NCI-H1694 treated with DMSO at 0.1 percent for 48 hours (cell line): ENCODE data around the gene TERT.
"Not testable (repeated sequence)": the region's sequence is repeated elsewhere in the genome, so short reads cannot be mapped to it uniquely, and the experiment has no call there.

Experiments used
- DNase-seq: peaks from one replicate; lab custom pipeline; 2025; lab: John Stamatoyannopoulos, UW

The TERT gene

DNA sequence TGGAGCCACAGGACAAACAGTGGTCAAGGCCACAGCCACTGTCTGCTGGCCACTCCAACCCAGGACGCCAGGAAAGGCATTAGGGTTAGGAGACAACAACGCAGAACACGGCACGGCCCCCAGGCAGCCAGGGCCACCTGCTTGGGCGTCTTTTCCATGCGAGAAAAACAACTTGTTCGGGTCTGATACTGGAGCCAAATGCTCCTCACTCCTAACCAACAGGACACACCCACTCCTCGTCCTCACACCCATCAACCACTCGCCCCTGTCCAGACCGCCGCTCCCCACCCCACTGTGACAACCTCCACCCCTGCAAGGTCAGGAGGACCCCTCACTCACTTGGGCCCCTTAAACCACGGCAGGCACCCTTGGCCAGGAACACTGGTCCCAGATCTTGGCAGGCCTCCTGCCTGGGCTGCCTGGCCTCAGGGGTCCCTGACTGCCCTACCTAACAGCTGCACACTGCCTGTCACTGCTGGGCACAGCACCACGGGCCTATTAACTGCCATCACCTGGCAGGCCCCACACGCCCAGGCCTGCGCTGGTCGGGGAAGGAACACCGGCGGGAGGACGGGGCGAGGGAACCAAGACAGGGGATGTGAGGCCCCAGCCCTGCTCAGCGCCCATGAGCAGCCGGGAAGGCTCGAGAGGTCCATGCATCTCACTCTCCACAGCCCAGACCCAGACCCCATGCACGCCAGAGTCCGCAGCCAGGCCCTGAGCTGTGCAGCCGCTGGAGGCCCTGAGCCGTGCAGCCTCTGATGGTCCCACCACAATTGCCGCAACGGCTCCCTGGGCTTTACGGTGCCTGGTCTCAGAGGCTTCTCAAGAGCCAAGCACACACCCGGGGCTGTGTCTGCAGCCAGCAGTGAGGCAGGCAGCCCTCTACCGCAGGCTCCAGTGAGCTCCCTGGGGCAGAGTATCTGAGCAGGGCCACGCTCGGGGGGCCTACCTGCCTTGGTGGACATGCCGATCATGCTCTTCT lies 36.3 kb upstream of the TERT start:
- DNase-seq = no peak

GRCh38 chr5:1330146-1330846 lies 35.4 kb upstream of the TERT start:
- no peak for DNase-seq

DNA sequence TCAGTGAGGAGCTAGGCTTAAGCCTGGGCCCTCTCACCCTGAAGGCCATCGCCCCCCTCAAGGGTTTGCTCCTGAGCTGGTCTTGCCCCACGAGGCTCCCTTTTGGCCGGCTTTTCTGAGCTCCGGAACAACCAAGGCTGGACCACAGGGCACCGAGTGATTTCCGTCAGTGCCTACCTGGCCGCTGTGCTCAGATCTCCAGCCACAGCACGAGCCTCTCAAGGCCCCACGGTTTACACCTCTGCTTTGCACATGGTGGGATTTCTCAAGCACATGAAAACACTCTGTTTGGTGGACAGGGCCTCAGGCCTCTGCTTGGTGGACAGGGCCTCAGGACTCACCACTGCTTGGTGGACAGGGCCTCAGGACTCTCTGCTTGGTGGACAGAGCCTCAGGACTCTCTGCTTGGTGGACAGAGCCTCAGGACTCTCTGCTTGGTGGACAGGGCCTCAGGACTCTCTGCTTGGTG lies 34.3 kb upstream of the TERT start:
- DNase-seq = no peak

- not testable (repeated sequence) for DNase-seq
Measured at GRCh38 chr5:1328237-1329110, 33.6 kb upstream of the TERT start.

- not testable (repeated sequence) for DNase-seq
Measured at GRCh38 chr5:1326901-1327756, 32.3 kb upstream of the TERT start.

DNA sequence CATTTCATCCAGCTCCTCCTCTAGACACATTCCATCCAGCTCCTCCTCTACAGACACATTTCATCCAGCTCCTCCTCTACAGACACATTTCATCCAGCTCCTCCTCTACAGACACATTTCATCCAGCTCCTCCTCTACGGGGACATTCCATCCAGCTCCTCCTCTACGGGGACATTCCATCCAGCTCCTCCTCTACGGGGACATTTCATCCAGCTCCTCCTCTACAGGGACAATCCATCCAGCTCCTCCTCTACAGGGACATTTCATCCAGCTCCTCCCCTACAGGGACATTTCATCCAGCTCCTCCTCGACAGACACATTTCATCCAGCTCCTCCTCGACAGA lies 31.6 kb upstream of the TERT start:
- DNase-seq = not testable (repeated sequence)

- DNase-seq = no peak
Measured at GRCh38 chr5:1325870-1326531, 31.1 kb upstream of the TERT start.

GRCh38 chr5:1325191-1325741 lies 30.4 kb upstream of the TERT start:
- no peak for DNase-seq

DNA sequence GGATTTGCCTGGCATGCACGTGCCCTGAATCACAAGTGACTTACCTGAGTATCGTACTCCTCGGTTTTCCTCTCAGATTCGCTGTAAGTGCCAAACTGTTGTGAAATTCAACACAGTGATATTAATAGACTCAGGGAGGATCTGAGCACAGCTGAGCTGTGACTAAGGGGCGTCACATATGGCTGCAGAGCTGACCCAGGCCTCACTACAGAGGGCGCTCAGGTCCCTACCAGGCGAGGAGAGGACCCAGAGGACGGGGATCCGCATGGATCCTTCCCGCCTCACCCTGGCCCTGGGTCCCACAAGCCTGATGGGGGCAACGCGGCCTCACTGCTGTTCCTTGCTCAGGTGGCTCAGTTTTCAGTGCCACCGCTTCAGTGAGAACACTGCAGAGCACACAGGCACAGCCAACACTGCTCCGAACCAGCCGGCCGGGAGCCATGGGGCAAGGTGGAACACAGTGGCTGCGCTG lies 29.9 kb upstream of the TERT start:
- no peak for DNase-seq

DNA sequence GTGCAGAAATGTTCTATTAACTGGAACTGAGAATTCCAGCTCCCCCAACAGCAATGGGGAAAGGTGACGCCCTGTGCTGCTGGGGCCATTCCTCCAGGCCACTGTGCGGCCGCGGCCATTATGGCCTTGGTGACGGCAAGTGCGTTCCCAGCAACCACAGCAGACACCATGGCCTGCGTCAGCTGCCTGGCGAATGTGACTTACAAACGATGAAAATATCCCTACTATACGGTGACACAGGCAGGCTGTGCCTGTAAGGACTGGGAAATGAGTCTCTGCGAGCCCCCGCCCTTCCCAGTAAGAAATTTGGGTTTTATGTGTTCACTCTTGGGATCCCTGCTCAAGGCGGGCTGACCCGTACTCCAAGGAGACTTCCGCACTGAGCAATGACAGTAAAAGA lies 29.4 kb upstream of the TERT start:
- DNase-seq = no peak

GRCh38 chr5:1323803-1324173 lies 28.9 kb upstream of the TERT start:
- DNase-seq = no peak

DNA sequence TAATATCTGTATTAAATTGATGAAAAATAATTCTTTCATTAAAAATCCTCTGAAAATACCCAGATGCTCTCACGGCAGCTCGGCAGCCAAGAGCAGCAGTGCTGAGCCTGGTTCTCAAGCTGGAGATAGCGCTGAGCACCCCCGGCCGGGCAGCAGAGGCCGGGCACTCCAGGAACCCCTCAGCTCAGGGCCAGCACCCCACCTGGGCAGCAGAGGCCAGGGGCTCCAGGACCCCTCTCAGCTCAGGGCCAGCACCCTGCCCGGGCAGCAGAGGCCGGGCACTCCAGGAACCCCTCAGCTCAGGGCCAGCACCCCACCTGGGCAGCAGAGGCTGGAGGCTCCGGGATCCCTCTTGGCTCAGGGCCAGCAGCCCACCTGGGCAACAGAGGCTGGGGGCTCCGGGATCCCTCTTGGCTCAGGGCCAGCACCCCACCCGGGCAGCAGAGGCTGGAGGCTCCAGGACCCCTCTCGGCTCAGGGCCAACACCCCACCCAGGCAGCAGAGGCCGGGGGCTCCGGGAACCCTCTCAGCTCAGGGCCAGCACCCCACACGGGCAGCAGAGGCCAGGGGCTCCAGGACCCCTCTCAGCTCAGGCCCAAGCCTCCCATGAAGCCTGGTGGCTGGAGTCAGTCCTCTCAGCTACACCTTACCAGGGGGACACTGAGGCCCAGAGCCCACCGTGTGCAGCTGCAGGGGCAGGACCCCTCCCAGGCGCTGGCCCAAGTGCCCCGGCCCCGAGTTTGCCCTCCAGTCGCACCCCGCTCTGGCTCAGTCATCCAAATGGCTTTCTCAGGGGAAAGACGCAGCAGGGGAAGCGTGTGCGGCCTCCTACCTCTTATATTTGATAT lies 28.3 kb upstream of the TERT start:
- no peak for DNase-seq

GRCh38 chr5:1322036-1322900 lies 27.4 kb upstream of the TERT start:
- no peak for DNase-seq

DNA sequence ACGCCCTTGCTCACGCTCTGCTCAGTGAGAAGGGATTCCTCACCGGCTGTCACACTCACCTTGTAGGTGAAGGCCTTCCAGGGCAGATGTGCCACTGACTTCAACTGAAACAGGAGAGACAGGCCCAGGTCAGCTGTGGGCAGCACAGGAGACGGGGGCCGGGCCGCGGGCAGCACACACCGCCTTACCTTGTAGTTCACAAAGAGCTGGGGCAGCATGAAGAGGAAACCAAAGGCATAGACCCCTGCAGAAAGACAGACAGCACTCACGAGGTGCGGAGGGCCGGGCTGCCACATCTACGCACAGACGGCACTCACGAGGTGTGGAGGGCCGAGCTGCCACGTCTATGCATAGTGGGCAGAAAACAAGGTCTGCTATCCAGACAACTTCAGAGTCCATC lies 26.7 kb upstream of the TERT start:
- no peak for DNase-seq

DNA sequence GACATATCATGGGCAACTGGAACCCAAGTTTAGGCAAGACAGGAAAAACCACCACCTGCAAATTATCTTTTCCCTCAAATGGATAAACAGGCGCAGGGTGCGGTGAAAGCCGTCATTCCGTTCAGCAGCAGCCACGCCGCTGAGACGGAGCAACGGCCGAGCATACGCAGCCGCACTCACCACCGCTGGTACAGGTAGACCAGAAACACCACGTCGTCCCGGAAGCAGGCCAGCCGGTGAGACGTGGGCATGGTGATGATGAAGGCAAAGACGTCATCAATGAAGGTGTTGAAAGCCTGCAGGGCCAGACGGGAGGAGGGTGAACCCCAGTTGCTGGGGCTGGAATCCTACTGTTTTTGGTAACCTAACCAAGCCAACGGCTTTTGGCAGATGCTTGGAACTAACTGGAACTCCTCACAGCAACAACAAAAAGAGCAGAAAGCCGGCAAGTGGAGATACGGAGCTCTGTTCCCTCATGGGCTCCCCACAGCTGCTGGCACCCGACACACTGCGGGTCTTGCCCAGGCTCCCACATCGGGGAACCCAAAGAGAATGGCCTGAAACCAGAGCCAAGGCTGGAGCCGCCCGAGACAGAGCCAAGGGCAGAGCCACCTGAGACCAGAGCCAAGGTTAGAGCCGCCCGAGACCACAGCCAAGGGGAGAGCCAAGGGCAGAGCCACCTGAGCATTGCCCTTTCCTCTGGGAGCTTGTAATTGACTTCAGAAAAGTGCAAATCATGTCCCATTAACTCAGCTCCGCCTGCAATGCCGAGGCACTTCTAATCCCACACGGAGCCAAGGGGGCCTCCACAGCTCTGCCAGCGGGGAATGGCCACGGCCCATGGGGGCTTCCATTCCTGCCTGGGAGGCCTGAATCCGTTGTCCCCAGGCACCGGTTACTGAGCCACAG lies 25.8 kb upstream of the TERT start:
- no peak for DNase-seq

DNA sequence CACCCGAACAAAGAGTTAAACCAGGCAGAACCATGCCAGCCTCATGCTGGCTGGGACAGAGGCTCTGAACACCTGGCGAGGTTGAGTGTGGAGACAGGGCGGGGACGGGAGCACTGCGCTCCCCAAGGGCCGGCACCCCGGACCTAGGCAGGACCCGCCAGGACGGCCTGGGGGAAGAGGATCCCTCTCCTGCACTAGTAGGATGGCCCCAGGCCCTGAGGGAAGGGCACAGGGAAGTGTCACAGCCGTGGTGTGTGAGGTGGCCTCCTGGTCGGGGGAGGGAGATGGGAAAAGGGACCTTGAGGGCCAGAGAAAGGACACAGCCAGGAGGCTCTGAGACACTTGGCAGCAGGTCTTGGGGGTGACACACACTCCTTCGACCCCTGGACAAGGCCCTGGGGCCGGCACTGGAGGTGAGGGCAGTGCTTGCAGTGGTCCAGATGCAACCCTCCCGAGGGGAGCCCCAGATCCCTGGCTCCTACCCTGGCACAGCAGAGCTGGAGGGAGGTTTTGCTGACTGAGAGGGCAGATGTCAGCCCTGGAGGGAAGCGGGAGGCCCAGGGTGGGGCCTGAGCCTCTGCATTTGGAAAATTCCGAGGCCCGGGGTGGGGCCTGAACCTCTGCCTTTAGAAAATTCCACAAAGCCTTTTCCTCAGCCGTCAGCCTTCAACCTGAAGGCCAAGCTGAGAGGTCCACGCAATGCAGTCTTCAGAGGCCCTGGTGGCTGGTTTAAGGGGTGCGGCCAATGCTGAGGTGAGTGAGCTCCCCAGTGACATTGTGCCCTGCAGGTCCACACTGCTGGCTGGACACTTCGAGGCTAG lies 24.8 kb upstream of the TERT start:
- no peak for DNase-seq
